Thymus (tissue), 11 donors: ENCODE data around the gene IKZF3. TPM values are rescaled to one million over a fixed set of nuclear protein-coding genes. Genes with fewer than 3 reads are reported as not detected.
A peak's percentile ranks its signal among the peaks of the same experiment; 100 is the strongest.
"Not testable (repeated sequence)": the region's sequence is repeated elsewhere in the genome, so short reads cannot be mapped to it uniquely, and the experiment has no call there.

Experiments used
- DNase-seq, 9 donors: peaks; one replicate each; pipeline ENCODE4 v3.0.0-alpha.2; 2013; ENCODE audit warnings: low spot score in 9 of 9, low read depth in 6 of 9, missing footprints in 1 of 9
- H3K27ac ChIP-seq, 2 donors: one replicate each; pipeline ENCODE4 v1.5.1; 2013; ENCODE audit warnings: control low read depth in 1 of 2, low read depth in 1 of 2, low read length in 1 of 2, mild to moderate bottlenecking in 1 of 2, moderate library complexity in 1 of 2
- H3K27me3 ChIP-seq, 2 donors: one replicate each; pipeline ENCODE4 v1.5.1; 2013; ENCODE audit warnings: low read length in 1 of 2; ENCODE audit not compliant: control insufficient read depth in 2 of 2, insufficient read depth in 1 of 2
- H3K36me3 ChIP-seq, 2 donors: one replicate each; pipeline ENCODE4 v1.5.1; 2013; ENCODE audit warnings: low read length in 1 of 2, mild to moderate bottlenecking in 1 of 2, moderate library complexity in 1 of 2; ENCODE audit not compliant: control insufficient read depth in 2 of 2, insufficient read depth in 2 of 2
- H3K4me1 ChIP-seq, 2 donors: one replicate each; pipeline ENCODE4 v1.5.1; 2013; ENCODE audit warnings: low read length in 2 of 2; ENCODE audit not compliant: control insufficient read depth in 2 of 2, insufficient read depth in 2 of 2
- H3K4me3 ChIP-seq, 2 donors: one replicate each; pipeline ENCODE4 v1.5.1; 2013; ENCODE audit warnings: low read length in 2 of 2, control low read depth in 1 of 2, mild to moderate bottlenecking in 1 of 2
- H3K9me3 ChIP-seq, 2 donors: one replicate each; pipeline ENCODE4 v1.5.1; 2013; ENCODE audit warnings: low read length in 1 of 2, mild to moderate bottlenecking in 1 of 2; ENCODE audit not compliant: control insufficient read depth in 2 of 2, insufficient read depth in 1 of 2
- WGBS: extraction: QIAGEN DNeasy Blood & Tissue Kit; methylation state at CpG from one replicate; pipeline ENCODE4 v1.1.7; 2013; 5-methylcytosine and 5-hydroxymethylcytosine counted together
- polyA plus RNA-seq: library from polyadenylated mRNA; stranded (reverse); fragments of 200-250 nt; gene quantifications from one replicate; pipeline ENCODE4 v1.2.3, GENCODE V29; 2013
- total RNA-seq: library from RNA; stranded (reverse); fragments of 120-200 nt; gene quantifications from one replicate; pipeline ENCODE4 v1.2.4, GENCODE V29; 2013
- donor health status: healthy.

IKZF3 gene
- total and polyA plus RNA-seq, 2 donors = 23.9 to 31.5 TPM

DNA sequence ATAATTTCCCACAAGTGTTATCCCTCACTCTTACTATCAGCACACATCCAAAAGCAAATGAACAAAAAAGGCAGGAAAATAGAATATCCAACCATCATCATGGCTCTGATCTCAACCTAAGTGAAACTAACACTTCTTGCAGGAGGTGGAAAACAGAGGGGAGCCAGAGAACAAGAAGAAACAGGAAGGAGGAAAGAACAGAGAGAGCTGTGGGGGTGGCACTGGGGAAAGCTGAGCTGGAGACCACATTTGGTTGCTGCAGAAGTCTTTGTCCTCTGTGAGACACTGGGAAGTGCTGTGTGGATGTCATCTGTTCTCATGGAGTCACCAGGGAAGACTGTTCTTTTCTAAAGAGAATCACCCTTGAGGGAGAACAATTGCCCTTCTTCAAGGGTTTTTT is 91.7 kb downstream of the IKZF3 start:
- H3K9me3 ChIP-seq = no peaks in the 10 kb centered on the region
- peak overlapping the region in 1 of 2 donors; percentile 23 for H3K4me3 ChIP-seq
- H3K36me3 ChIP-seq = peaks cover under 1 to 30% of the 10 kb centered on the region in 2 donors
- peaks cover 57 to 78% of the 10 kb centered on the region in 2 donors for H3K4me1 ChIP-seq
- no peaks in the 10 kb centered on the region for H3K27me3 ChIP-seq
- H3K27ac ChIP-seq = peak overlapping the region; percentile 88 to 97
- peak in 2 of 9 donors; percentile 50 to 70 for DNase-seq

DNA sequence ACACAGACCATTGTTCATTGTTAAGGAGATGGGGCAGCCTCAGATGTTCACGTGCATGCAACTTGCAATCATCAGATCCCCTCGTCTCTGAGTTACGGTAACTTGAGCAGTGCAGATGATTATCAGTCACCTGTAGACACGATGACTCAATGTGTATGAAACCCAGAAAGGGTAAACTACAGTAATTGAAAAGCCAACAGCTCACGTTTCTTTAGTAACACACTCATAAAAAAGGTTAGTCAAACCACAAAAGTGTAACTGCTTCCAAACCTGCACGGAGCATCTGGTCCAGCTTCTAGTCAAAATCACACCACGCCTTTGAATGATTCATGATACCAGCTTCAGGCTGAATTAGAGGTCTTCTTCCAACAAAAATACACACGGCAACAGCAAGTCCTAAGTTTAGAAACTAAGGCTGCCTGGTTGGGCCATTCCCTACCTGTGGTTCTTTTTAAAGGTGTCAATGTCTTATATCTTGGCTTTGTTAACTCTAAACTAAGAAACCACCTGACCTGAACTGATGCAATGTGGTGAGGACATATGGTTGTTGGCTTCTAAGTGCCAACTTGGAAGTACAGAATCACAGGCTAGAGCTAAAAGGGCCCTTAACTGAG is 94.0 kb downstream of the IKZF3 start:
- WGBS = 2% methylated on average over 8 of the region's 8 CpGs
- H3K4me3 ChIP-seq = peak overlapping the region; percentile 8 to 12
- peaks cover 0 to 4% of the 10 kb centered on the region in 2 donors for H3K9me3 ChIP-seq
- H3K36me3 ChIP-seq = peaks cover 16 to 54% of the 10 kb centered on the region in 2 donors
- H3K4me1 ChIP-seq = peaks cover 76 to 84% of the 10 kb centered on the region in 2 donors
- DNase-seq = peak in 8 of 9 donors; percentile 55 to 90 (median 76)
- H3K27me3 ChIP-seq = no peaks in the 10 kb centered on the region
- H3K27ac ChIP-seq = peak overlapping the region; percentile 85 to 97

DNA sequence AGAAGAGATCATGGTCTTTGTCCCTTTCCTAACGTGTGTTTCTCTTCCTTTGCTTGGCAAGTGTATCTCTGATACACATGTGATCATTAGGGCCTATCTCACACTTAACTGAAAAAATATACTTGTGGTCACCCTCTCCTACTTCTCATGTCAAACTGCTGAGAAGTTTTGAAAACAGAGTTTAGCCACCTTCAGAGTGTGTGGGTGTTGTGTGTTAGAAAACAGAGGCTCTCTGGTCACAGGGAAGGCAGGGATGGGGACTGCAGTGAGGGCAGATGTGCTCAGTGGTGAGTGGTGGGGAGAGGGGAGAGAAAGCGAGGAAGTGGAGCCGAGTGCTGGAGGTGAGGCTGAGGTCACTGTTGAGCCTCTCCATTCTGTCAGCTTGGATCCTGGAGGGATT is 97.0 kb downstream of the IKZF3 start:
- WGBS = 72% methylated on average over 3 of the region's 3 CpGs
- H3K27me3 ChIP-seq = no peaks in the 10 kb centered on the region
- no peak overlapping the region for H3K4me3 ChIP-seq
- H3K9me3 ChIP-seq = peaks cover 0 to 4% of the 10 kb centered on the region in 2 donors
- H3K36me3 ChIP-seq = peaks cover 34 to 67% of the 10 kb centered on the region in 2 donors
- DNase-seq = no peak
- H3K27ac ChIP-seq = peak overlapping the region; percentile 44 to 68
- H3K4me1 ChIP-seq = peaks cover 75 to 89% of the 10 kb centered on the region in 2 donors

DNA sequence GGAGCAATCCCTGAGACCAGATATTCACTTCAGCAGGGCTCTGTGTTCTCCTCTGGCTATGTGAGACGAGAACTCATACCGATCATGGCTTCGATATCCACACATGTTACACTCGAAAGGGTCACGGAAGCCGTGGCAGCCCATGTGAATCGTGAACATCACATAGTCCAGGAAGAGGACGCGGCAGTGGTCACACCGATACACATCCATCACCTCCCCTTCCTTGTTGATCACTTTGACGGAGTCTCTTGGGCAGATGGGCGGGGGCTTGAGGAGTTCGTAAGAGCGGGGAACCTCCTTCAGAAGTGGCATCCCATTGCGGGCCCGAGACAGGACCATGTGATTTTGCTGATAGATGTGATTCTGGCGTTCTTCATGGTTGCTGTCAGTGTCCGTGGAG is 98.3 kb downstream of the IKZF3 start:
- WGBS = 96% methylated on average over 18 of the region's 18 CpGs
- H3K27ac ChIP-seq = no peak overlapping the region
- H3K36me3 ChIP-seq = peaks cover 39 to 72% of the 10 kb centered on the region in 2 donors

DNA sequence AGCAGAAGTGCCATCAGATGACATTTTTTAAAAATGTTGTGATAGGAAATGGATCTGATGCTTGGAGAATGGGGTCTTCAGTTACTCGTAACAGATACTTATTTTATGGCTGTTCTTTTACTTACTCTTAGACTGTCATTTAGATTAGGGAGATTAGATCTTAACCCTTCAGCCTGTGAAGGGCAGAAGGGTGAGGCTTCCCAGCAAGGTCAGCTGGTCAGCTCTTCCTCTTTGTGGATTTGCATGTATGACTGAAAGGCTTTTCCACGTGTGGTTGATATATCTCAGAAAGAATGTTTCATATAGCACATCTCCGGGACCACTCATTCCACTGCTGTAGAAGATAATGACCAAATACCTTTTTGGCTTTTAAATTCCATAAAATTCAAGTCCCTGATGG is 98.9 kb downstream of the IKZF3 start:
- 80% methylated on average over 3 of the region's 3 CpGs for WGBS
- Histone ChIP-seq H3K9me3 (peaks cover 0 to 4% of the 10 kb centered on the region in 2 donors), H3K4me3 (no peak overlapping the region), H3K27ac (no peak overlapping the region), H3K36me3 (peaks cover 39 to 76% of the 10 kb centered on the region in 2 donors), H3K4me1 (peaks cover 62 to 88% of the 10 kb centered on the region in 2 donors), H3K27me3 (no peaks in the 10 kb centered on the region)
- no peak for DNase-seq

More for the DNA sequence above, 98.3 kb downstream of the IKZF3 start:
- Histone ChIP-seq H3K27me3 (no peaks in the 10 kb centered on the region), H3K9me3 (peaks cover 0 to 4% of the 10 kb centered on the region in 2 donors), H3K4me3 (no peak overlapping the region), H3K4me1 (peaks cover 66 to 90% of the 10 kb centered on the region in 2 donors)
- no peak for DNase-seq

DNA sequence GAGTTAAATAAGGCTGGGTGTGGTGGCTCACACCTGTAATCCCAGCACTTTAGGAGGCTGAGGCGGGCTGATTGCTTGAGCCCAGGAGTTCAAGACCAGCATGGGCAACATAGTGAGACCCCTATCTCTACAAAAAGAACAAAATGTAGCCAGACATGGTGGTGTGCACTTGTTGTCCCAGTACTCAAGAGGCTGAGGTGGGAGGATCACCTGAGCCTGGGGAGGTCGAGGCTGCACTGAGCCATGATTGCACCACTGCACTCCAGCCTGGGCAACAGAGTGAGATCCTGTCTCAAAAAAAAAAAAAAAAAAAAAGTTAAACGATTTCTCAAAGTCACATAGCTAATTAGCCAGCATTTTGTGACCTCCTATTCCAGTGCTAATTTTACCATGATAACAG is 99.9 kb downstream of the IKZF3 start:
- not testable (repeated sequence) for H3K27me3 ChIP-seq, H3K9me3 ChIP-seq, H3K4me3 ChIP-seq, DNase-seq
- Histone ChIP-seq H3K36me3 (peaks cover 39 to 74% of the 10 kb centered on the region in 2 donors), H3K27ac (peak overlapping the region; percentile 22 to 52), H3K4me1 (peaks cover 60 to 86% of the 10 kb centered on the region in 2 donors)
- 96% methylated on average over 3 of the region's 3 CpGs for WGBS

DNA sequence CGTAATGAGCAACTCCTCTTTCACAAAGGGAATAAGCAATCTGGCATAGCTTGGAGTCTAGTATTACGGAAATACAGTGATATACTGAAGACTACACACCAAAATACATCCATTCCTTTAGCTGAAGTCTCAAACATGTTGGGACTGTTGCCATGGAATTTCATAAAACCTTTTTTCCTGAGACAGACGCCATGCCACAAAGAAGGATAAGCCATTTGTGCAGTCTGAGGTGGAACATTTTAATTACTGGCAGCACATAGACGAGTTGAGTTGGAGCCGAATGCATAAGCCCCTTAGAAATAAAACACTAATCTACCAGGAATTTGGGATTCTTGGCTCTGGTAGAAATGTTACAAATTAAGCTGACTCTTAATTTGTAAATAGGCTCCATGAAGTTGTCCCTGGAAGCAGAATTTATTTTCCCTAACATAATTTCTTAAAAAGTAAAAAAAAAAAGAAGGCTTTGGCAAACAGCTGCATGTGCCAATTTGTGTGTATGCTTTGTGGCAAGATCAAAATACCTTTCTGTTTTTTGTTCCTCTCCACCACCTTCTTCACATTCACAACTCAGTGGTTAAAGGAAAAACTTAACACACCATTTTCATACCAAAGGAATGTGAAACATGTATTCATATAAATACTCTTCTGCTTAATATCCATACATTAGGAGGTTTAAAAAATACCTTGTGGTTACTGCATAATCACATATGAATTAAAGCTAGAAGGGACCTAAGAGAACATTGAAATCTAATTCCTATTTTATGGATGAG is 100.9 kb downstream of the IKZF3 start:
- Histone ChIP-seq H3K9me3 (peaks cover 0 to 4% of the 10 kb centered on the region in 2 donors), H3K36me3 (peaks cover 39 to 65% of the 10 kb centered on the region in 2 donors), H3K27me3 (no peaks in the 10 kb centered on the region), H3K4me1 (peaks cover 59 to 87% of the 10 kb centered on the region in 2 donors), H3K27ac (peak overlapping the region; percentile 22 to 43), H3K4me3 (no peak overlapping the region)
- WGBS = 90% methylated on average over 5 of the region's 5 CpGs
- DNase-seq = peak in 1 of 9 donors; percentile 52

DNA sequence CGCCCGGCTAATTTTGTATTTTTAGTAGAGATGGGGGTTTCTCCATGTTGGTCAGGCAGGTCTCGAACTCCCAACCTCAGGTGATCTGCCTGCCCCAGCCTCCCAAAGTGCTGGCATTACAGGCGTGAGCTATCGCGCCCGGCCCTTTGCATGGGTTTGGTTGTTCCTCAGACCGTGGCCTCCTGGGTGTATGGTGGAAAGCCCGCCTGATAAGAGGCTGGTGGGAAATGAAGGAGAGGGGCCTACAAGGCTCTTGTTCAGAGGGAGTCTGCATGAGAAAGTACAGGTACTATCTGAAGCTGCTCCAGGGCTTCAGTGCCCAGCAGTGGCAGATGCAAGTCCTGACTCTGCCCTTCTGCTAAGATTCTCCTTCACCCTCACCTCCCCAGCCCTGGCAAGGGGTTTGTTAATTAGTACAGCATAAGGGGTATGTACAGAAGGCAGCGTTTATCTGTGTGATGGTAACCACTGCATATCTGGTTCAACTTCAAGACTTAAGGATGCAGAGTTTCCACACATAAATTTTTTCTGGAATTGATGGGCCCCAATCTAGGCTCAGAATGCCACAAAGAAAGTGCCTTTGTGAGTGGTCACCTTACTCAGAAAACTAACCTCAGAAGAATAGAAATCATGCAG is 102.1 kb downstream of the IKZF3 start:
- 98% methylated on average over 10 of the region's 10 CpGs for WGBS
- H3K27ac ChIP-seq = peak overlapping the region in 1 of 2 donors; percentile 39
- peaks cover 59 to 87% of the 10 kb centered on the region in 2 donors for H3K4me1 ChIP-seq
- DNase-seq = no peak
- H3K4me3 ChIP-seq = no peak overlapping the region
- H3K27me3 ChIP-seq = no peaks in the 10 kb centered on the region
- peaks cover 0 to 4% of the 10 kb centered on the region in 2 donors for H3K9me3 ChIP-seq
- peaks cover 35 to 57% of the 10 kb centered on the region in 2 donors for H3K36me3 ChIP-seq

DNA sequence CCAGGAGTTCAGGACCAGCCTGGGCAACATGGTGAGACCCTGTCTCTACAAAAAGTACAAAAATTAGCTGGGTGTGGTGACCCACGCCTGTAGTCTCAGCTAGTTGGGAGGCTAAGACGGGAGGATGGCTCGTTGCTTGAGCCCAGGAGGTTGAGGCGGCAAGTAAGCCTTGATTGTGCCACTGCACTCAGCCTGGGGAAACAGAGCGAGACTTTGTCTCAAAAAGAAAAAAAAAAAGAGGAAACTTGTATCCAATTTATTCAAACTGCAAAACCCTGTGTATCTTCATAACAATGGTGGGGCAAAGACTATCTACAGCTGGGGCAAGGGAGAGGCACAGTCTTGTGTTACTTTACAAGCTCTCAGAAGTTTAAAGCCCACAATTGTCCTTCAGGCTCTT is 104.9 kb downstream of the IKZF3 start:
- no peaks in the 10 kb centered on the region for H3K27me3 ChIP-seq
- H3K4me3 ChIP-seq = no peak overlapping the region
- H3K36me3 ChIP-seq = peaks cover 14 to 29% of the 10 kb centered on the region in 2 donors
- no peak for DNase-seq
- peaks cover 0 to 3% of the 10 kb centered on the region in 2 donors for H3K9me3 ChIP-seq
- peak overlapping the region; percentile 36 to 38 for H3K27ac ChIP-seq
- WGBS = 94% methylated on average over 5 of the region's 5 CpGs
- H3K4me1 ChIP-seq = peaks cover 58 to 92% of the 10 kb centered on the region in 2 donors
